Measurements from ENCODE around the gene ADCY9. TPM values are rescaled to one million over a fixed set of nuclear protein-coding genes. Genes with fewer than 3 reads are reported as not detected.

Gene ADCY9
- total and polyA plus RNA-seq, 7 experiments from 2014 or later: 0.46 to 14.3 (median 4.2) TPM

- no peak overlapping the region for H3K27ac ChIP-seq (ENCODE audit: low read depth, low read length)
- H3K27ac Mint-ChIP-seq: no peak overlapping the region
- ChIA-PET CTCF (no interaction called here), POLR2A (no interaction called here)
- peaks cover 0 to 20% (median 7%) of the 10 kb centered on the region in 5 donors for H3K36me3 Mint-ChIP-seq
- H3K36me3 ChIP-seq (ENCODE audit: control insufficient read depth in 2 of 3, insufficient read depth in 3 of 3, low read length in 3 of 3): no peaks in the 10 kb centered on the region
- H3K9me3 ChIP-seq (ENCODE audit: control insufficient read depth in 2 of 3, low read length in 3 of 3): no peaks in the 10 kb centered on the region
- H3K4me1 Mint-ChIP-seq: peaks cover 33 to 49% (median 44%) of the 10 kb centered on the region in 7 donors
- DNase-seq (no peak), ATAC-seq (no peak)
- no peaks in the 10 kb centered on the region for H3K9me3 Mint-ChIP-seq
- H3K27me3 ChIP-seq (ENCODE audit: control insufficient read depth in 2 of 2, insufficient read depth in 2 of 2, low read length in 2 of 2): no peaks in the 10 kb centered on the region
- H3K27me3 Mint-ChIP-seq: no peaks in the 10 kb centered on the region
- no peak overlapping the region for H3K4me3 ChIP-seq (ENCODE audit: low read length)
- peaks cover 2 to 7% of the 10 kb centered on the region in 2 donors for H3K4me1 ChIP-seq (ENCODE audit: control insufficient read depth in 2 of 2, insufficient read depth in 2 of 2, low read length in 2 of 2)
- H3K4me3 Mint-ChIP-seq: no peak overlapping the region
- intact Hi-C loops (cut with micrococcal nuclease): no loop called here
Observed at GRCh38 chr16:4109250-4109736, 6.9 kb downstream of the ADCY9 start.

GRCh38 chr16:4106516-4106915, 9.7 kb downstream of the ADCY9 start:
- H3K36me3 Mint-ChIP-seq: peaks cover 0 to 38% (median 10%) of the 10 kb centered on the region in 5 donors
- H3K4me3 ChIP-seq (ENCODE audit: low read length): no peak overlapping the region
- intact Hi-C loops (cut with micrococcal nuclease): no loop called here
- no peak overlapping the region for H3K27ac ChIP-seq (ENCODE audit: low read depth, low read length)
- no peaks in the 10 kb centered on the region for H3K27me3 Mint-ChIP-seq
- no peaks in the 10 kb centered on the region for H3K9me3 ChIP-seq (ENCODE audit: control insufficient read depth in 2 of 3, low read length in 3 of 3)
- no peaks in the 10 kb centered on the region for H3K4me1 ChIP-seq (ENCODE audit: control insufficient read depth in 2 of 2, insufficient read depth in 2 of 2, low read length in 2 of 2)
- no peak overlapping the region for H3K27ac Mint-ChIP-seq
- H3K27me3 ChIP-seq (ENCODE audit: control insufficient read depth in 2 of 2, insufficient read depth in 2 of 2, low read length in 2 of 2): no peaks in the 10 kb centered on the region
- peaks cover 5 to 21% (median 17%) of the 10 kb centered on the region in 7 donors for H3K4me1 Mint-ChIP-seq
- ChIA-PET CTCF (no interaction called here), POLR2A (no interaction called here)
- DNase-seq: no peak
- H3K36me3 ChIP-seq (ENCODE audit: control insufficient read depth in 2 of 3, insufficient read depth in 3 of 3, low read length in 3 of 3): no peaks in the 10 kb centered on the region
- H3K9me3 Mint-ChIP-seq: no peaks in the 10 kb centered on the region
- no peak overlapping the region for H3K4me3 Mint-ChIP-seq
- ATAC-seq: no peak

- no peaks in the 10 kb centered on the region for H3K9me3 Mint-ChIP-seq
- Histone ChIP-seq H3K36me3 (ENCODE audit: control insufficient read depth in 2 of 3, insufficient read depth in 3 of 3, low read length in 3 of 3) (no peaks in the 10 kb centered on the region), H3K9me3 (ENCODE audit: control insufficient read depth in 2 of 3, low read length in 3 of 3) (no peaks in the 10 kb centered on the region), H3K4me1 (ENCODE audit: control insufficient read depth in 2 of 2, insufficient read depth in 2 of 2, low read length in 2 of 2) (no peaks in the 10 kb centered on the region), H3K27ac (ENCODE audit: low read depth, low read length) (no peak overlapping the region), H3K27me3 (ENCODE audit: control insufficient read depth in 2 of 2, insufficient read depth in 2 of 2, low read length in 2 of 2) (no peaks in the 10 kb centered on the region), H3K4me3 (ENCODE audit: low read length) (no peak overlapping the region)
- POLR2A ChIA-PET: no interaction called here
- intact Hi-C loops (cut with micrococcal nuclease): no loop called here
- no peak for ATAC-seq
- no peak for DNase-seq
- H3K27ac Mint-ChIP-seq: no peak overlapping the region
- no peak overlapping the region for H3K4me3 Mint-ChIP-seq
- peaks cover 2 to 15% (median 10%) of the 10 kb centered on the region in 7 donors for H3K4me1 Mint-ChIP-seq
- CTCF ChIA-PET: no interaction called here
- no peaks in the 10 kb centered on the region for H3K27me3 Mint-ChIP-seq
- H3K36me3 Mint-ChIP-seq: peaks cover 0 to 39% (median 10%) of the 10 kb centered on the region in 5 donors
Observed at GRCh38 chr16:4105848-4106247, 10.4 kb downstream of the ADCY9 start.

GRCh38 chr16:4103745-4104144, 12.5 kb downstream of the ADCY9 start:
- H3K36me3 ChIP-seq (ENCODE audit: control insufficient read depth in 2 of 3, insufficient read depth in 3 of 3, low read length in 3 of 3): no peaks in the 10 kb centered on the region
- no peaks in the 10 kb centered on the region for H3K4me1 ChIP-seq (ENCODE audit: control insufficient read depth in 2 of 2, insufficient read depth in 2 of 2, low read length in 2 of 2)
- Mint-ChIP-seq H3K4me1 (peaks cover 0 to 8% (median 5%) of the 10 kb centered on the region in 7 donors), H3K9me3 (no peaks in the 10 kb centered on the region), H3K27ac (no peak overlapping the region), H3K36me3 (peaks cover 0 to 39% (median 10%) of the 10 kb centered on the region in 5 donors), H3K27me3 (no peaks in the 10 kb centered on the region), H3K4me3 (no peak overlapping the region)
- H3K4me3 ChIP-seq (ENCODE audit: low read length): no peak overlapping the region
- ATAC-seq (no peak), DNase-seq (no peak)
- no peaks in the 10 kb centered on the region for H3K9me3 ChIP-seq (ENCODE audit: control insufficient read depth in 2 of 3, low read length in 3 of 3)
- CTCF ChIA-PET: no interaction called here
- POLR2A ChIA-PET: no interaction called here
- no peaks in the 10 kb centered on the region for H3K27me3 ChIP-seq (ENCODE audit: control insufficient read depth in 2 of 2, insufficient read depth in 2 of 2, low read length in 2 of 2)
- intact Hi-C loops (cut with micrococcal nuclease): no loop called here
- H3K27ac ChIP-seq (ENCODE audit: low read depth, low read length): no peak overlapping the region

GRCh38 chr16:4101421-4102219, 14.6 kb downstream of the ADCY9 start:
- Histone ChIP-seq H3K27me3 (ENCODE audit: control insufficient read depth in 2 of 2, insufficient read depth in 2 of 2, low read length in 2 of 2) (no peaks in the 10 kb centered on the region), H3K4me1 (ENCODE audit: control insufficient read depth in 2 of 2, insufficient read depth in 2 of 2, low read length in 2 of 2) (no peaks in the 10 kb centered on the region), H3K9me3 (ENCODE audit: control insufficient read depth in 2 of 3, low read length in 3 of 3) (no peaks in the 10 kb centered on the region), H3K4me3 (ENCODE audit: low read length) (no peak overlapping the region), H3K36me3 (ENCODE audit: control insufficient read depth in 2 of 3, insufficient read depth in 3 of 3, low read length in 3 of 3) (no peaks in the 10 kb centered on the region), H3K27ac (ENCODE audit: low read depth, low read length) (no peak overlapping the region)
- DNase-seq (no peak), ATAC-seq (no peak)
- Mint-ChIP-seq H3K4me3 (no peak overlapping the region), H3K9me3 (no peaks in the 10 kb centered on the region), H3K4me1 (peaks cover 0 to 9% (median 2%) of the 10 kb centered on the region in 7 donors), H3K27ac (no peak overlapping the region), H3K36me3 (peaks cover 0 to 34% (median 10%) of the 10 kb centered on the region in 5 donors), H3K27me3 (no peaks in the 10 kb centered on the region)
- intact Hi-C loops (cut with micrococcal nuclease): no loop called here
- CTCF ChIA-PET: no interaction called here
- POLR2A ChIA-PET: no interaction called here

GRCh38 chr16:4098501-4098900, 17.7 kb downstream of the ADCY9 start:
- no peaks in the 10 kb centered on the region for H3K36me3 ChIP-seq (ENCODE audit: control insufficient read depth in 2 of 3, insufficient read depth in 3 of 3, low read length in 3 of 3)
- H3K9me3 ChIP-seq (ENCODE audit: control insufficient read depth in 2 of 3, low read length in 3 of 3): no peaks in the 10 kb centered on the region
- peaks cover 0 to 13% (median 0%) of the 10 kb centered on the region in 5 donors for H3K36me3 Mint-ChIP-seq
- H3K27ac Mint-ChIP-seq: no peak overlapping the region
- no peaks in the 10 kb centered on the region for H3K9me3 Mint-ChIP-seq
- H3K4me3 Mint-ChIP-seq: no peak overlapping the region
- DNase-seq (no peak), ATAC-seq (no peak)
- intact Hi-C loops (cut with micrococcal nuclease): no loop called here
- H3K27me3 Mint-ChIP-seq: no peaks in the 10 kb centered on the region
- ChIA-PET CTCF (no interaction called here), POLR2A (no interaction called here)
- H3K4me3 ChIP-seq (ENCODE audit: low read length): no peak overlapping the region
- H3K27ac ChIP-seq (ENCODE audit: low read depth, low read length): no peak overlapping the region
- peaks cover 0 to 12% (median 5%) of the 10 kb centered on the region in 7 donors for H3K4me1 Mint-ChIP-seq
- no peaks in the 10 kb centered on the region for H3K27me3 ChIP-seq (ENCODE audit: control insufficient read depth in 2 of 2, insufficient read depth in 2 of 2, low read length in 2 of 2)
- H3K4me1 ChIP-seq (ENCODE audit: control insufficient read depth in 2 of 2, insufficient read depth in 2 of 2, low read length in 2 of 2): no peaks in the 10 kb centered on the region

GRCh38 chr16:4097826-4098240, 18.4 kb downstream of the ADCY9 start:
- Mint-ChIP-seq H3K4me3 (no peak overlapping the region), H3K27me3 (no peaks in the 10 kb centered on the region), H3K27ac (no peak overlapping the region), H3K9me3 (no peaks in the 10 kb centered on the region), H3K36me3 (peaks cover 0 to 8% (median 0%) of the 10 kb centered on the region in 5 donors), H3K4me1 (peaks cover 0 to 12% (median 5%) of the 10 kb centered on the region in 7 donors)
- Histone ChIP-seq H3K4me1 (ENCODE audit: control insufficient read depth in 2 of 2, insufficient read depth in 2 of 2, low read length in 2 of 2) (no peaks in the 10 kb centered on the region), H3K27ac (ENCODE audit: low read depth, low read length) (no peak overlapping the region), H3K9me3 (ENCODE audit: control insufficient read depth in 2 of 3, low read length in 3 of 3) (no peaks in the 10 kb centered on the region), H3K36me3 (ENCODE audit: control insufficient read depth in 2 of 3, insufficient read depth in 3 of 3, low read length in 3 of 3) (no peaks in the 10 kb centered on the region), H3K27me3 (ENCODE audit: control insufficient read depth in 2 of 2, insufficient read depth in 2 of 2, low read length in 2 of 2) (no peaks in the 10 kb centered on the region), H3K4me3 (ENCODE audit: low read length) (no peak overlapping the region)
- ChIA-PET CTCF (no interaction called here), POLR2A (no interaction called here)
- DNase-seq (no peak), ATAC-seq (no peak)
- intact Hi-C loops (cut with micrococcal nuclease): no loop called here
